ENCODE data around the gene SLC22A4.

Gene SLC22A4

DNA sequence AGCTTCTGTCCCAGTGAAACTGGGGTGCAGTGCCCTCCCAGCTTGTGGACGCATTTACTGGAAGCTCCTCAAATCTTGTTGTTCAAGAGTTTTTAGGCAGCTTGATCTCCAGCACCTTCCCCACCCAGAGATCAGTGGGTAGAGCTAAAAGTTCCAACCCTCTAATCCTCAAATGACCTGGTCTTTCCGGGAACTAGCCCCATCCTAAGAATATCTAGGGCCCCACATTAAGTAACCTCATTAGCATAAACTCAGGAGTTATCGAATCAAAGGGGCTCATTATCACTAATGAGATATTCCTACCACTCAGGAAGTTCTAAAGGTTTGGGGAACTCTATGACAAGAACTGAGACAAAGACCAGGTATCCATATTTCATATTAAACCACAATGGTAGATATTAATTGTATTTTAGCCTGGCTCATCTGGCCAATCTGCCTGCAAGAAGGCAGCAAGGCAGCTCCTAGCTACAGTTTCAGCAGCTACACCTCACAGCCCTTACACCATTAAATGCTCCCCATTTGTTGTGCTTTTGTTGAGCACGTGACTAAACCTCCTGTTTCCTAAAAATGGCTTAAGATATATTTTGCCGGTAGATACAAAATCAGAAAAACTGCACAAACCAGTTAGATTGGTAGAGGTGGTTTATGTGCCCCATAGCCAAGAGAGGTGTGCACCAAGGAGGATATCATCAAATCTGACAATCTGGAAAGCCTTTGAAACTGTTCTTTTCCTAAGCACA, 50.8 kb downstream of the SLC22A4 start:
- no peak for DNase-seq (ENCODE audit: extremely low read depth, low read depth)
- TF ChIP-seq, protein P1, sequence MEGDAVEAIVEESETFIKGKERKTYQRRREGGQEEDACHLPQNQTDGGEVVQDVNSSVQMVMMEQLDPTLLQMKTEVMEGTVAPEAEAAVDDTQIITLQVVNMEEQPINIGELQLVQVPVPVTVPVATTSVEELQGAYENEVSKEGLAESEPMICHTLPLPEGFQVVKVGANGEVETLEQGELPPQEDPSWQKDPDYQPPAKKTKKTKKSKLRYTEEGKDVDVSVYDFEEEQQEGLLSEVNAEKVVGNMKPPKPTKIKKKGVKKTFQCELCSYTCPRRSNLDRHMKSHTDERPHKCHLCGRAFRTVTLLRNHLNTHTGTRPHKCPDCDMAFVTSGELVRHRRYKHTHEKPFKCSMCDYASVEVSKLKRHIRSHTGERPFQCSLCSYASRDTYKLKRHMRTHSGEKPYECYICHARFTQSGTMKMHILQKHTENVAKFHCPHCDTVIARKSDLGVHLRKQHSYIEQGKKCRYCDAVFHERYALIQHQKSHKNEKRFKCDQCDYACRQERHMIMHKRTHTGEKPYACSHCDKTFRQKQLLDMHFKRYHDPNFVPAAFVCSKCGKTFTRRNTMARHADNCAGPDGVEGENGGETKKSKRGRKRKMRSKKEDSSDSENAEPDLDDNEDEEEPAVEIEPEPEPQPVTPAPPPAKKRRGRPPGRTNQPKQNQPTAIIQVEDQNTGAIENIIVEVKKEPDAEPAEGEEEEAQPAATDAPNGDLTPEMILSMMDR (IDR thresholded peaks at IDR 0.05; ENCODE audit: low read depth, low read length), result no peak

DNA sequence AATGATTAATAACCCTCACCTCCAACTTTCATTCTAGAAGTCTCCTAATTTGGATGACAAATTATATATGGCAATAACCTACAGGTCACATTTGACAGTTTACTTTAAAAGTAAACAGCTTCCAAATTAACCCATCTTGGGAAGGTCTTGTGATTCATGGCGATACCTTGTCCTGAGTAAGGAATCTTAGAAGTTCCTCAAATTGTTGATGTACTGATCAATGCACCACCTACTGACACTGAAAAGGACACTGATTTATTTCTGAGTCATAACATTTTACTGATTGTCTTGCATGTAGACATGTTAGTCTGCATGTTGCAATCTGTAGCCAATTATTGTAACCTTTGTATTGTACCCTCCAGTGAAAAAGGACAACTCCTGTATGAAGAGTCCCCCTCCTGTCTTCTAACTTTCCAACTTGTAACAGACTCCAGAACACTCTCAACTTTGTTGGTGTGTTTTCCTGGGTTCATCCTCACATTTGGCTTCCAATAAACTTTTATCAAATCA, 59.3 kb downstream of the SLC22A4 start:
- DNase-seq (ENCODE audit: extremely low read depth, low read depth), result no peak
- TF ChIP-seq, protein P1 (IDR thresholded peaks at IDR 0.05; ENCODE audit: low read depth, low read length), result no peak

- TF ChIP-seq, protein P1 (IDR thresholded peaks at IDR 0.05; ENCODE audit: low read depth, low read length), result no peak
- DNase-seq (ENCODE audit: extremely low read depth, low read depth), result no peak
Measured at GRCh38 chr5:132354381-132355139, 60.4 kb downstream of the SLC22A4 start.

DNA sequence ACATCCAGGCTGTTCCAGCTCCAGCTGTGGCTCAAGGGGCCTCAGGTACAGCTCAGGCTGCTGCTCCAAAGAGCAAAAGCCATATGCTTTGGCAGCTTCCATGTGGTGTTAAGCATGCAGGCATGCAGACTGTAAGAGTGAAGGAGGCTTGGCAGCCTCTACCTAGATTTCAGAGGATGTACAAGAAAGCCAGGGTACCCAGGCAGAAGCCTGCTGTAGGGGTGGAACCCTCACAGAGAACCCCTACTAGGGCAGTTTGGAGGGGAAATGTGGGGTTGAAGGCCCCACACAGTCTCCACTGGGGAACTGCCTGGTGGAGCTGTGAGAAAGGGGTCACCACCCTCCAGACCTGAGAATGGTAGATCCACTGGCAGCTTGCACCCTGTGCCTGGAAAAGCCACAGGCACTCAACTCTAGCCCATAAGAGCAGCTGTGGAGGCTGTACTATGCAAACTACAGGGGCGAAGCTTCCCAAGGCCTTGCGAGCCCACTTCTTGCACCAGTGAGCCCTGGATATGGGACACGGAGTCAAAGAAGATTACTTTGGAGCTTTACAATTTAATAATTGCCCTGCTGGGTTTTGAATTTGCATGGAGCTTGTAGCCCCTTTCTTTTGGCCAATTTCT, 61.1 kb downstream of the SLC22A4 start:
- DNase-seq (ENCODE audit: extremely low read depth, low read depth), result no peak
- TF ChIP-seq, protein P1 (IDR thresholded peaks at IDR 0.05; ENCODE audit: low read depth, low read length), result no peak

DNA sequence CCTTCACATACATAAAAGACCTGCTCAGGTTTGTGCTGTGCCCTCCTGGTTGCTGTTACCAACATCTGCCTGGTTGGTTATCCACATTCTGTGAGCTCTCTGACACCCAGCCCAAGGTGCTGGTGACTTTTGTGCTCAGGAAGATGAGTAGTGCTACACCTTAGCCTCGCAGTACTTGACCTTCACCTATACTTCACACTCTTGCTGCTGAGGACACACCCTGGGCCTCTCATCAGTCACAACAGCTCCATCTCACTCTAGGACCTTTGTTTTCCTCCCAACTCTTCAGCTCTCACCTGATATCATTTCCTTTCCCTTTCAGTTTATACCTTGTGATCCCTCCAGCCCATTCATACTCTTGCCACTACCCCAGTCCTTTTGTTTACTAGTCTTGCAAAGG, 64.6 kb downstream of the SLC22A4 start:
- TF ChIP-seq, protein P1 (IDR thresholded peaks at IDR 0.05; ENCODE audit: low read depth, low read length), result no peak
- no peak for DNase-seq (ENCODE audit: extremely low read depth, low read depth)

- DNase-seq (ENCODE audit: extremely low read depth, low read depth), result no peak
- TF ChIP-seq, protein P1 (IDR thresholded peaks at IDR 0.05; ENCODE audit: low read depth, low read length), result no peak
Measured at GRCh38 chr5:132362086-132362485, 67.9 kb downstream of the SLC22A4 start.

All from AG09319 (cell line).